HG02642 (cell line): ENCODE measurements around the gene NOS1.
"Not testable (repeated sequence)": the region's sequence is repeated elsewhere in the genome, so short reads cannot be mapped to it uniquely, and the experiment has no call there.

ENCODE experiments used
- ATAC-seq: cut with Tn5 transposase; IDR thresholded peaks from one replicate; pipeline ENCODE4 v1.9.1; 2021; ENCODE audit warnings: mild to moderate bottlenecking; ENCODE audit not compliant: unreplicated experiment, poor library complexity

Gene NOS1

DNA sequence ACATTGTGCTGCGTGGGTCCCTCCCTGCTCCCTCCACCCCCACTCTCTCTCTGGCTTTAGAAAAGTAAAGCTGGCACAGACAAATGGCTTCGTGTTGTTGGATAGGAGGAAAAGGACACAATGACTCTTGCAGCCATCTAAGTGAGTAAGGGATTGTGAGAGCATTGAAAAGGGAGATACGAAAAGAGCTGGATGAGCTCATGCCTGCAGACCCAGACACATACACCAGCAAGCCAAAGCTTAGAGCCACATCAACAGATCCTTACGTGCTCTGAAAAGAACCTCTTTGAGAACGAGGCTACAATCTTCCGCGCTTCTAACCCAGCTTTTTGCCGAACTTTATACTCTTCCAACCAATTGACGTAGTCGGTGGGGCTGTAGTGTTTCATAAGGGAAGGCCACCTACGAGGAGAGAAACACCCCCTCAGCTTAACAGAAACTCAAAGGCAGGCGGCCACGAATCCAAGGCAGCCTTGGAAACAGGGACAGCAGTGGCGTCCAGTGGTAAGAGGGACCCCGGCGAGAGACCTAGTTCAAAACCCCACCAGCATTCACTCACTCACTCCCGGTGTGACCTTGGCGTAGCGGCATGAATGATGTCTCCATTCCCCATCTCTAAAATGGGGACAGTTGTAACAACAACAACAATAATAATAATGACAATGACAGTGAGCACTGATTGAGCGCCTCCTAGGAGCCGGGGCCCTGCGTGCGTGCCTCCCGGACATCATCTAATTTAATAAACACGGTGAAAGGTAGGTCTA is 172.3 kb downstream of the NOS1 start:
- no peak for ATAC-seq

DNA sequence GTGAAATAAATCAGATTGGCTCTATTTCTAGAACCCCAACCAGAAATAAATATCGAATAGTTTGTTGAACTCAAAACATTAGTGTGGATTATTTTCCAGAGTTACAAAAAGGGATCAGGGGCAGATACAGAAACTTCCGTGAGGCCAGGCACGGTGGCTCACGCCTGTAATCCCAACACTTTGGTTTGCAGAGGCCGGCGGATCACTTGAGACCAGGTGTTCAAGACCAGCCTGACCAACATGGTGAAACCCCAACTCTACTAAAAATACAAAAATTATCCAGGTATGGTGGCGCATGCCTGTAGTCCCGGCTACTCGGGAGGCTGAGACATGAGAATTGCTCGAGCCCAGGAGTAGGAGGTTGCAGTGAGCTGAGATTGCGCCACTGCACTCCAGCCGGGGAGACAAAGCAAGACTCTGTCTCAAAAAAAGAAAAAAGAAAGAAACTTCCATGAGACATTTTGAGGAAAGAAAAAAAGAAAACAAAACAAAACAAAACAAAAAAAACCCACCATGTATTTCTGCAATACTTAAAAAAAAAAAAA is 173.2 kb downstream of the NOS1 start:
- ATAC-seq, result no peak

DNA sequence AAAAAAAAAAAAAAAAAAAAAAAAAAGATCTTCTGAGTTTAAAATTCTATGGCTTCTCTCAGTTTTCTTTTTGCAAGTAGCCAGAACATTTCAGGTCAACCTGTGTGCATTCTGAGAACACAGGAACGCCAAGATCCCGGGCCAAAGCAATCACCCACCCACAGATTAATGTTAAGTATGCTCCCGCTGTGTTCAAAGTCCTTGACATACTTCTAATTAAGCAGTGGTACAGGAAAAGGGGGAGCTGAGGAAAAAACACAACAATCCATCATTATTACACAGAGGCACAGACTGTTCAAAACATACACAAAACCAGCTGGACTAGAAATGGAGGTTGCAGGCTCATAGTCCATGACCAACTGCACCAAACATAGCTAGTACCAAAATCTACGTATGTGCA is 174.0 kb downstream of the NOS1 start:
- ATAC-seq, result no peak

DNA sequence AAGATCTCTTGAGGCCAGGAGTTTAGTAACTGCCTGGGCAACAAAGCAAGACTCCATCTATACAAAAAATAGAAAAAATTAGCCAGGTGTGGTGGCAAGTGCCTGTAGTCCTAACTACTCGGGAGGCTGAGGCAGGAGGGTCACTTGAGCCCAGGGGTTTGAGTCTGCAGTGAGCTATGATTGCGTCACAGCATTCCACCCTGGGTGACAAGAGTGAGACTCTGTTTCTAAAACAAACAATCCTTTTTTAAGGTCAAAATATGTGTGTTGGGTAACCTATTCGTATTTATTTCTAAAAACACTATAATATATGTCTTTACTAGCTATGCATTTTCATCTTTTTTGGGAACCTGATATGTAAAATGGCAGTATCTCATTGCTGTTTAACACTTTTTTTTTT is 178.6 kb downstream of the NOS1 start:
- no peak for ATAC-seq

DNA sequence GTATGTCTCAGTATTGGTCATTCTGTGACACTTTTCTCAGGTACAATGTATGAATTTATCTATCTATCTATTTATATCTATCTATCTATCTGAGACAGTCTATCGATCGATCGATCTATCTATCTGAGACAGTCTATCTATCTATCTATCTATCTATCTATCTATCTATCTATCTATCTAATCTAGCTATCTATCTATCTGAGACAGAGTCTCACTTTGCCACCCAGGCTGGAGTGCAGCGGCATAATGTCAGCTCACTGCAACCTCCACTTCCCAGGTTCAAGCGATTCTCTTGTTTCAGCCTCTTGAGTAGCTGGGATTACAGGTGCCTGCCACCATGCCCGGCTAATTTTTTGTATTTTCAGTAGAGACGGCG is 180.0 kb downstream of the NOS1 start:
- not testable (repeated sequence) for ATAC-seq

GRCh38 chr12:117180758-117181467 is 180.5 kb downstream of the NOS1 start:
- ATAC-seq, result no peak

DNA sequence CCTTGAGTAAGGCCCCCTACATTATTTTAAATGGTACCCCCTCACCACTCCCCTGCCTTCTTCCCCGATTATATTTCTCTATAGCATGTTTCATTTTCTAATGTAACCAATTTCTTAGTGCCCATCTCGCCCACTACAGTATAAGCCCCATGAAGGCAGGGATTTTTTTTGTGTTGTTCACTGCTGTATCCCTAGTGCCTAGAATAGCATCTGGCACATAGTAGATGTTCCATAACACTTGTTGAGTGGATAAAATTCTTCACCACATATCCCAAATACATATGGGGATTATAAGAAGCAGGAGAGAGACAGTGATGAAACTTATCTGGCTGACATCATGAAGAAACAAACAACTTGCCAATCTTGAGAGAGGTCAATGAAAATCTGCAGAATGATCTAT is 182.7 kb downstream of the NOS1 start:
- ATAC-seq, result no peak

DNA sequence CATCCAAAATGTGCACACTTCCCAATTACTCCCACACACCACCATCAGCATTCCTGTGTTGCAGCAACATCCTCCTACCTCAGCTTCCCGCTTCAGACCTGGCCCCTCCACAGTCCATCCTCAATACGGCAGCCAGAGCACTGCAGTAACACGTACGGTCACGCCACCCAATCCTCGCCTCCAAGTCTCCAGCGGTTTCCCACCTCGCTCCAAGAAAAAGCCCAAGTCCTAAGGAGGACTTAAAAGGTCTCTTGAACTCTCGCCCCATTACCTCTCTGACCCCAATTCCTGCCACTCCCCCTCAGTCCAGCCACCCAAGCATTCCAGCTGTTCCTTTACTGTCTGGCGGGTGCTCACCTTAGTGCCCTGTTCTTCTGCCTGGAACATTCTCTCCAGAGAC is 183.1 kb downstream of the NOS1 start:
- ATAC-seq, result no peak

GRCh38 chr12:117172168-117172567 is 189.3 kb downstream of the NOS1 start:
- no peak for ATAC-seq

GRCh38 chr12:117171499-117172162 is 189.8 kb downstream of the NOS1 start:
- no peak for ATAC-seq

- ATAC-seq, result no peak
Observed at GRCh38 chr12:117169548-117169947, 191.9 kb downstream of the NOS1 start.

DNA sequence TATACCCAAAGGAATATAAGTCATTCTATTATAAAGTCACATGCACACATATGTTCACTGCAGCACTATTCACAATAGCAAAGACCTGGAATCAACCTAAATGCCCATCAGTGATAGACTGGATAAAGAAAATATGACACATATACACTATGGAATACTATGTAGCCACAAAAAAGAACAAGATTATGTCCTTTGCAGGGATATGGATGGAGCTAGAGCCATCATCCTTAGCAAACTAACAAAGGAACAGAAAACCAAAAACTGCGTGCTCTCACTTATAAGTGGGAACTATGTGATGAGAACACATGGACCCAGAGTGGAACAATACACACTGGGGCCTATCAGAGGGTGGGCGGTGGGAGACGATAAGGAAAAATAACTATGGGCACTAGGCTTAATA is 192.4 kb downstream of the NOS1 start:
- ATAC-seq, result no peak

GRCh38 chr12:117167769-117168168 is 193.7 kb downstream of the NOS1 start:
- no peak for ATAC-seq

GRCh38 chr12:117166107-117166506 is 195.3 kb downstream of the NOS1 start:
- ATAC-seq, result no peak

DNA sequence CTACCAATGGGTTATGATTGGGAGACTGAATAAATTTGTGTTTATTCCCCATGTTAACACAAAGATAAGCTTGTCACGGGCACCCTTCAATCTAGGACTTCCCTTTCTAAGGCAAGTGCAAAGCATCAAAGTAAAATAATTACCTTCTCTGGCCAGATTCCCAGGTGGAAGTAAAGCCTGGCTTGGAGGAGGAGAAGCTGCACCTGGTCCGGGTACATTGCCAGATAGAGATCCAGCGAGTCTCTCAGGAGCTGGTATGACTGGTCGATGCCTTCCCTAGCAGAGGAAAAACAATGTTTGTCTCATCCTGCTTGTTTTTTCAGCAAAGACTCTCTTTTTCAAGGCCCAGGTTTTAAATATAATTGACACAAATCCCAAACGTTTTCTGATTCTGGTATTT is 196.1 kb downstream of the NOS1 start:
- no peak for ATAC-seq

- ATAC-seq, result no peak
Observed at GRCh38 chr12:117162633-117163032, 198.8 kb downstream of the NOS1 start.

DNA sequence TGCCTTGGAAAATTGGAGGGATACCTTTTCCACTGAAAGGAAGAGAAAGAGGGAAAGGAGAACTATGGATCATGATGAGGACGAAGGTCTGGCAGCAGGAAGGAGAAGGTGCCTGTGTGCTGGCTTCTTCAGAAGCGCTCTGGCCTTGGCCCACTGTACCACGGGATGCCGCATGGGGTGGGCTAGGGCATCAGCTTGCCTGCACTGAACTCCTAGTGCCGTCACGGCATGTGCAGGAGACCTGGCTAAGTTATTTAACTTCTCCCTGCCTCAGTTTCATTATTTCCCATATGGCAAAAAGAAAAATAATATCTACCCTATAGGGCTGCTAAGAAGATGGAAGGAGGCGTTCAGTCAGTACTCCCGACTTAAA is 199.3 kb downstream of the NOS1 start:
- no peak for ATAC-seq

DNA sequence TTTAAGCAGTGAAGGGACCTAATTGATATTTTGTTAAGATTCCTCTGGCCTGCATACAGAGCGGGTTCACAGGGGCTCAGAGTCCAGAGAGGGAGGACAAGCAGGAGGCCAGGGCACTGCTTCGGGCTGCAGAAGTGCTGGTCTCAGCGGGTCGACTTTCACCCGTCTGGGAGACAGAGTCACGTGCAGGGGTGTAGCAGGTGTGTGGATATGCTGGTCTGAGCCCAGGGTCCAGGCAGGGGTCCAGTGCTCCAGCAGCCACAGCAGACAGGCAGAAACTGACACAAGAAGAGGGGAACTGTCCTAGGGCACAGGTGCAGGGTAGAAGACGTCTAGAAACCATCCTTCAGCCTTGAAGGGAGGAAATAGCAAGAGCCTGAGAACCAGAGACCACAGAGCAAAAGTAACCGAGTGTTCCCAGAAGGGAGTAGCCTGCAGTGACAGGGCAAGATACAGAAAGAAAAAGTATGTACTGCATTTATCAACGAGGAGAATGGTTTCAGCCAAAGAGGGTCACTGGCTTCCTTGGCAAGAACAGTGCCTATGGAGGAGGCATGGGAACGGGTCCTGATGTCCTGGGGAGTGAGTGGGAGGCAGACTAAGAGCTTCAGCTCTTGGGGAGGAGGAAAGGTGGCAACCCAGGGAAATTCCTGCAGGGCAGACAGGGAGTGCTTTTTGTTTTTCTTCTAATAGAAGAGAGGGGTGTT is 199.8 kb downstream of the NOS1 start:
- no peak for ATAC-seq

DNA sequence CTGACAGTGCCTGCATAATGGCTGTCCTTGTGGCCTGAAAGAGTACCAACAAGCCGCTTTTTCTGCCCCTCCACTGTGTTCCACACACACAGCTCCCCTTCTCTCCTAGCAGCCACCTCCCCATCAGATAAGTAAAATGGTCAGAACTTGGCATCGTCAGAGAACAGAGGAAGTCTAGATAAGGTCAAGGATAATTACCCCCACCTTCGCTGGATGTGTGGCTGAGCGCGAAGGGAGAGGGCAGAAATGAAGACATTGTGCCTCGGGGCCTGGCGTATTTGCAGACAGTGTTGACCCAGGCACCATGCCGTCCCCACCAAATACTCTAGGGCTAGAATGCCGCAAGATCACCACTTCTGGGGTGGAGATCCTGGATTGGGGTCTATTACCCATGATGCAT is 201.8 kb downstream of the NOS1 start:
- ATAC-seq, result no peak

DNA sequence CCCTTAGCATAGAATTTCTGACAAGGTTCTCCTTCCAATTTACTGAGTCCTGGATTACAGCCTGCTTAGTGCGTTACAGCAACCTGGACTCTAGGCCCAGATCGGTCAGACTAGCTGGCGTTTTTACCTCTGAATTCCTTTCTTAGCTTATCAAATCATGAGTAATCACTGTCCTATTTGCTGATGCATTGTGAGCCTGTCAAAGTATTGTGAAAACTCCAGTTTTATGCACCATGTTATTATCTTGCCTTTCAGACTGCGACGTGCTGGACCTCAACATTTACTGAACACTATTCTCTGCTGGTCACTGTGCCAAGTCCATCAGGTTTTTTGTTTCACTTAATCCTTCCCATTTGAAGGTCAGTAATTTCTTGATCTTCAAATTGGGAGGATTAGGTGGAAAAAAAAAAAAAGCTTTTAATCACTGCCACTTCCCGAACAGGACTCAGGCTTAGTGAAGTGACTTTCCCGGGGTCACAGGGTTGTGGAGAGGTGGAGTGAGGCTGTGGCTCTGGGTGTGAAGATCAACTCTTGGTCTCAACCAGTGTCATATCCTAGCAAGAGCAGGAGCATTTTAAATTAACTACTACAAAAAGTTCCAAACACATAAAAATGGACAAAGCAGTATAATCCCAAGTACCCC is 202.4 kb downstream of the NOS1 start:
- ATAC-seq, result no peak
